Ovary (tissue), 3 donors: ENCODE data around the gene RPS6KA1.

Experiments used
- POLR2A ChIP-seq: fragments of 450-650 bp; IDR thresholded peaks from one replicate; pipeline ENCODE4 v1.6.1; 2017; ENCODE audit warnings: antibody characterized with exemption, mild to moderate bottlenecking, moderate library complexity
- TF ChIP-seq, protein P1 (sequence below), 3 donors: fragments of 450-650 bp in 2 of 3; fragments of 200-600 bp in 1 of 3; IDR thresholded peaks; one replicate each; pipeline versions ENCODE4 v1.5.1 to v1.8.0; 2016 to 2022; ENCODE audit warnings: antibody characterized with exemption in 3 of 3, mild to moderate bottlenecking in 1 of 3
- donor health status: DM: no; HTN: no; CAD: no.

DNA sequence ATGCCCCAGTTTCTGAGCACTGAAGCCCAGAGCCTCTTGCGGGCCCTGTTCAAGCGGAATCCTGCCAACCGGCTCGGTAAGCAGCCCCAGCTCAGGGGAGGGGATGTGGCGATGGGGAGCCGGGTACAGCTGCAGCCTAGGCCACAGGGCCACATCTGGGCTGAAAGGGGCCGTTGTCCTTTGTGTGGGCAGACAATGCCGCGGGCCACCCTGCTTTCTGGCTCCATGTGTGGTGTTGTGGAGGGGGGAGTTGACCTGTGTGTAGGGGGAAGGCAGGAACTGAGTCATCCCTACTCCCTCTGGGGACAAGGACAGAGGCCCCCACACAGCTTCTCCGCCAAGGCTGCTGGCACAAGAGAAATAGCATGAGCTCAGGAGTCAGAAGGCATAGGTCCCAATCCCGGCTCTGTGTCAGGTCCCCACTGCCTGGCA lies 26.0 kb downstream of the RPS6KA1 start:
- TF ChIP-seq, protein P1, sequence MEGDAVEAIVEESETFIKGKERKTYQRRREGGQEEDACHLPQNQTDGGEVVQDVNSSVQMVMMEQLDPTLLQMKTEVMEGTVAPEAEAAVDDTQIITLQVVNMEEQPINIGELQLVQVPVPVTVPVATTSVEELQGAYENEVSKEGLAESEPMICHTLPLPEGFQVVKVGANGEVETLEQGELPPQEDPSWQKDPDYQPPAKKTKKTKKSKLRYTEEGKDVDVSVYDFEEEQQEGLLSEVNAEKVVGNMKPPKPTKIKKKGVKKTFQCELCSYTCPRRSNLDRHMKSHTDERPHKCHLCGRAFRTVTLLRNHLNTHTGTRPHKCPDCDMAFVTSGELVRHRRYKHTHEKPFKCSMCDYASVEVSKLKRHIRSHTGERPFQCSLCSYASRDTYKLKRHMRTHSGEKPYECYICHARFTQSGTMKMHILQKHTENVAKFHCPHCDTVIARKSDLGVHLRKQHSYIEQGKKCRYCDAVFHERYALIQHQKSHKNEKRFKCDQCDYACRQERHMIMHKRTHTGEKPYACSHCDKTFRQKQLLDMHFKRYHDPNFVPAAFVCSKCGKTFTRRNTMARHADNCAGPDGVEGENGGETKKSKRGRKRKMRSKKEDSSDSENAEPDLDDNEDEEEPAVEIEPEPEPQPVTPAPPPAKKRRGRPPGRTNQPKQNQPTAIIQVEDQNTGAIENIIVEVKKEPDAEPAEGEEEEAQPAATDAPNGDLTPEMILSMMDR (IDR thresholded peaks at IDR 0.05): no peak
- TF ChIP-seq POLR2A: no peak
